ENCODE data around the gene SFXN3. TPM values are rescaled to one million over a fixed set of nuclear protein-coding genes. Genes with fewer than 3 reads are reported as not detected.

SFXN3 gene
- total and polyA plus RNA-seq, 7 donors, result 9.5 to 57.1 (median 17.5) TPM

- Histone ChIP-seq H3K4me1 (peaks cover 0 to 29% (median 27%) of the 10 kb centered on the region in 4 donors), H3K36me3 (no peaks in the 10 kb centered on the region), H3K4me3 (no peak overlapping the region), H3K27ac (peak overlapping the region; percentile 51 to 70 (median 60)), H3K27me3 (peaks cover 0 to 9% (median 6%) of the 10 kb centered on the region in 3 donors), H3K9me3 (no peaks in the 10 kb centered on the region)
- no peak for DNase-seq
- 51 to 60% methylated on average over 9 of the region's 9 CpGs for WGBS, 2 donors
- intact Hi-C loops (cut with DNase I), result loop anchor here (1.0 to 2.0 kb wide), 2 partner anchors 19 to 45 kb away; partner anchors contain the start of gene SEMA4G
- TF ChIP-seq, protein P1, sequence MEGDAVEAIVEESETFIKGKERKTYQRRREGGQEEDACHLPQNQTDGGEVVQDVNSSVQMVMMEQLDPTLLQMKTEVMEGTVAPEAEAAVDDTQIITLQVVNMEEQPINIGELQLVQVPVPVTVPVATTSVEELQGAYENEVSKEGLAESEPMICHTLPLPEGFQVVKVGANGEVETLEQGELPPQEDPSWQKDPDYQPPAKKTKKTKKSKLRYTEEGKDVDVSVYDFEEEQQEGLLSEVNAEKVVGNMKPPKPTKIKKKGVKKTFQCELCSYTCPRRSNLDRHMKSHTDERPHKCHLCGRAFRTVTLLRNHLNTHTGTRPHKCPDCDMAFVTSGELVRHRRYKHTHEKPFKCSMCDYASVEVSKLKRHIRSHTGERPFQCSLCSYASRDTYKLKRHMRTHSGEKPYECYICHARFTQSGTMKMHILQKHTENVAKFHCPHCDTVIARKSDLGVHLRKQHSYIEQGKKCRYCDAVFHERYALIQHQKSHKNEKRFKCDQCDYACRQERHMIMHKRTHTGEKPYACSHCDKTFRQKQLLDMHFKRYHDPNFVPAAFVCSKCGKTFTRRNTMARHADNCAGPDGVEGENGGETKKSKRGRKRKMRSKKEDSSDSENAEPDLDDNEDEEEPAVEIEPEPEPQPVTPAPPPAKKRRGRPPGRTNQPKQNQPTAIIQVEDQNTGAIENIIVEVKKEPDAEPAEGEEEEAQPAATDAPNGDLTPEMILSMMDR (IDR thresholded peaks at IDR 0.05), result no peak
- TF ChIP-seq POLR2A (IDR thresholded peaks at IDR 0.05) (no peak), EP300 (IDR thresholded peaks at IDR 0.05) (no peak), POLR2AphosphoS5 (IDR thresholded peaks at IDR 0.05) (no peak)
Measured at GRCh38 chr10:101013365-101013825, 17.6 kb upstream of the SFXN3 start.

DNA sequence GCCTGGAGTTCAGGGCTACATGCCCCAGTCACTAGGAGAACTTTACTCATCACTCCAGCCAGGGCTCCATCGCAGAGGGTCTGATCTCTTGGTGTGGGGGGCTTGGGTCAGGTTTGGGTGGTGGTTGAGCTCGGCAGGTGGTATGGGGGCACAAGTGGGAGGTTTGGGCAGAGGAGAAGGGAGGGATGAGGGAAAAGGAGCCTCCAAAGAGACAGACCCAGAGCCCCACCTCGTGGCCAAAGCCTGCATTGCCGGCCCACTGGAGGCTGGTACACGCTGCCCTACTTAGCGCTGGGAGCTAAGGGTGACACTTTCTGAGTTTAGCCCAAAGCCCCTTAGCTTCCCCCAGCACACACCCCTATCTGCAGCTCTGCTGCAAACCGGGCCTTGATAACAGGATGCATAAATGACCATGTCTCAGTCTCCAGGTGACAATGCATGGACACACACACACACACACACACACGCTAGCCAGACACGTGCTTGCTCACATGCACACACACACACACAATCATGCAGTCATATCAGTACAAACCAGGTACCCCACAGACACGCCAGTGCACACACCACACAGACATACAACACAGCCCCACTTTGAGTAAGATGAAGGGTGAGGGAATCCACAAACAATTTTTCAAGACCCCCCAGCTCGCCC, 16.7 kb upstream of the SFXN3 start:
- H3K4me1 ChIP-seq, result peaks cover 0 to 31% (median 28%) of the 10 kb centered on the region in 4 donors
- TF ChIP-seq POLR2A (IDR thresholded peaks at IDR 0.05) (no peak), POLR2AphosphoS5 (IDR thresholded peaks at IDR 0.05) (no peak), EP300 (IDR thresholded peaks at IDR 0.05) (no peak)
- TF ChIP-seq, protein P1 (IDR thresholded peaks at IDR 0.05), result peak; percentile 78 to 97 (median 94)
- no peak overlapping the region for H3K27ac ChIP-seq
- H3K27me3 ChIP-seq, result peaks cover 0 to 18% (median 6%) of the 10 kb centered on the region in 3 donors
- DNase-seq, result peak; percentile 90
- no peaks in the 10 kb centered on the region for H3K36me3 ChIP-seq
- H3K4me3 ChIP-seq, result no peak overlapping the region
- no peaks in the 10 kb centered on the region for H3K9me3 ChIP-seq
- WGBS, 2 donors, result 15 to 24% methylated on average over 11 of the region's 11 CpGs
- intact Hi-C loops (cut with DNase I), result no loop called here

DNA sequence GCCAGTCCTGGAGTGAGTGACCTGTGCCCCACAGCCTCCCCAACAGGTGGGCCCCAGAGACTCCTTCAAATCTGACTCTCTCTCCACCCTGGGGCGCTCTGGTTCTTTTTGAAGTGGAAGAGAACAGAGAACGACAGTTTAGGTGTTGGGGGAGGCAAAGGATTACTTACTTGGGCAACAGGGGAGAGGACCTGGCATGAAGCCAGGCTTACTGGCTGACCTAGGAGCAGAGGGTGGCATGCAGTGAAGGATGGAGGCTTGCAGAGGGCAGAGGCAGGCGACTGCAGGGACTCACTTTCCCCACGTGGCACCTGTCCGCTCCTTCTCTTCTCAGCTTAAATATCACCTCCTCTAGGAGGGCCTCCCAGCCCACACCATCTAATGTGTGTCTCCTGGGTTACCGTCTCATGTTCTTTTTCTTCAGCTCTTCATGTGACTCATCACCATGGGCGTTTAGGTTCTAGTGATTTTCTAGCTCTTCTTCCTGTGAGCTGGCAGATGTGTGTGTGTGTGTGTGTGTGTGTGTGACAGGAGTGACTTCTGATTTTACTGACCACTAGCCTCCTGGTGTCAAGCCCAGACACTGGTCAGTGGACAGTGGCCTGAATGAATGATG, 16.0 kb upstream of the SFXN3 start:
- WGBS, 2 donors, result 44 to 46% methylated on average over 7 of the region's 7 CpGs

GRCh38 chr10:101015582-101015973, 15.5 kb upstream of the SFXN3 start:
- Histone ChIP-seq H3K27ac (no peak overlapping the region), H3K4me1 (peaks cover 0 to 31% (median 28%) of the 10 kb centered on the region in 4 donors), H3K27me3 (peaks cover 0 to 18% (median 6%) of the 10 kb centered on the region in 3 donors), H3K36me3 (no peaks in the 10 kb centered on the region), H3K9me3 (no peaks in the 10 kb centered on the region), H3K4me3 (no peak overlapping the region)
- TF ChIP-seq POLR2AphosphoS5 (IDR thresholded peaks at IDR 0.05), result no peak
- DNase-seq, result no peak
- WGBS, 2 donors, result 92% methylated on average over 8 of the region's 8 CpGs
- intact Hi-C loops (cut with DNase I), result no loop called here

More for the DNA sequence above, 16.0 kb upstream of the SFXN3 start:
- TF ChIP-seq POLR2AphosphoS5 (IDR thresholded peaks at IDR 0.05) (no peak), EP300 (IDR thresholded peaks at IDR 0.05) (no peak), POLR2A (IDR thresholded peaks at IDR 0.05) (no peak)
- TF ChIP-seq, protein P1 (IDR thresholded peaks at IDR 0.05), result no peak
- Histone ChIP-seq H3K27me3 (peaks cover 0 to 18% (median 6%) of the 10 kb centered on the region in 3 donors), H3K9me3 (no peaks in the 10 kb centered on the region), H3K4me1 (peaks cover 0 to 31% (median 28%) of the 10 kb centered on the region in 4 donors), H3K36me3 (no peaks in the 10 kb centered on the region), H3K27ac (no peak overlapping the region), H3K4me3 (no peak overlapping the region)
- intact Hi-C loops (cut with DNase I), result no loop called here
- DNase-seq, result no peak

DNA sequence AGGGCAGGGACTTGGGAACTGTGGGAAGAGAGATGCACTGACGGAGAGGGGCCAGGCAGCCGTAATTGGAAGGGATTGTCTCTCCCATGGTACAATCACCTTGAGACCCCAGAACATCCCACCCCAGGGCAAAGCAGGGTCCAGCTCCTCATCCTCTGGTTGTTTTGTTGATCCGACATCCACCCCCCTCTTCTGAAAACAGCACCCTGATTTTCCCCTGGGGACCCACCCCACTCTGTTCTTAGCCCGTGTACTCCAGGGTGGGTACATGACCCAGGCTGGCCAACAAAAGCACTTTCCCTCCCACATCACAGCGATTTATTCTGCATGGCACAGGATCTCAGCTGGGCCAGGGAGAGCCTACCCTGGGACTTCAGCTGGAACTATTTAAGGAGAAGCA, 14.2 kb upstream of the SFXN3 start:
- DNase-seq, result no peak
- no peak for TF ChIP-seq EP300 (IDR thresholded peaks at IDR 0.05)
- no peak for TF ChIP-seq POLR2A (IDR thresholded peaks at IDR 0.05)
- TF ChIP-seq, protein P1 (IDR thresholded peaks at IDR 0.05), result no peak
- TF ChIP-seq POLR2AphosphoS5 (IDR thresholded peaks at IDR 0.05), result no peak
- Histone ChIP-seq H3K36me3 (no peaks in the 10 kb centered on the region), H3K4me3 (no peak overlapping the region), H3K4me1 (peaks cover 0 to 31% (median 28%) of the 10 kb centered on the region in 4 donors), H3K9me3 (no peaks in the 10 kb centered on the region), H3K27me3 (peaks cover 0 to 18% (median 6%) of the 10 kb centered on the region in 3 donors), H3K27ac (no peak overlapping the region)
- intact Hi-C loops (cut with DNase I), result no loop called here
- 75 to 82% methylated on average over 5 of the region's 5 CpGs for WGBS, 2 donors

Measured in sigmoid colon (tissue), 7 donors.